Ramos (cell line): ENCODE data around the gene ARID3C.
"Not testable (repeated sequence)": the region's sequence is repeated elsewhere in the genome, so short reads cannot be mapped to it uniquely, and the experiment has no call there.

Source experiments
- in situ Hi-C: fragments of 300-500 bp; cut with MboI; formaldehyde crosslinking; loops from one replicate; pipeline ENCODE4 v1.14.3; 2022; ENCODE audit warnings: low sequenced_read_pairs; ENCODE audit not compliant: unreplicated experiment

The ARID3C gene

DNA sequence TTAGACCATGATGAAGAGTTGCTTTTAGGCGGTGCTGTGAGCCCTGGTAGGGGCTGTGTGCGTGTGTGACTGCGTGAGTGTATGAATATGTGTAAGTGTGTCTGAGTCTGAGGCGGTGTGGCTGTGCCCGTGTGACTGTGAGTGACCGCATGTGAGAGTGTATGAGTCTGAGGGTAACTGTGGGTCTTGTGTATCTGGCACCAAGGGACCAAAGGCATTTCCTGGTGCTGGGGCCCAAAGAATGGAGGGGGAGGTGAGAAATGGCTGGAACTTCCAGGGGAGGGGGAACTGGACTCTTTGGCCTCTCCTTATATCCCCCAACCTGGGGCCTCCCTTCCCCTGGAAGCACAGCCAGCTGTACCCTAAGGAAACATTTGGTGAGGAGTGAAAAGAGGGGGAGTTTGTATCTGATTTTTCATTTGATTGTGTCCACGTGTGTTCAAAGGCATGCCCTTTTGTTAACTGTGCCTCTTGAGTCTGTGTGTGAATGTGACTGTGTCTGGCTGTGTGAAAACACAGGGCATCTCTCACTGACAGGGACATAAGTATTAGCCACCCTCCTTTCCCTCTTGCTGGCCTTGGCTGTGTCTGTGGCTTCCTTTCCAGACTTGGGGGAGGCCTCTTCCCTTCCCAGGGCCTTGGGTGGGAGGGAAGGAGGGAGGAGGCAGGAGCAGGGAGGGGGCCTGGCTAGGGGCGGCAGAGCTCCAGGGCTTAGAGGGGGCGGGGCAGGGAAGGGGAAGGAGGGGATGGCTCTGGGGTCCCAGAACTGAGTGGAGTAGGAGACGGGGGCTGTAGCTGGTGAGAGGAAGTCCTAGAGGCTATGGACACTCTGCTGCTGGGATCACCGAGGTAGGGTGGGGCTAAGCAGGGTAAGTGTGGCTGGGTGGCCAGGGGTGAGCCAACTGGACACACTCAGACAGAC is 24.5 kb upstream of the ARID3C start:
- in situ Hi-C loops = no loop called here

DNA sequence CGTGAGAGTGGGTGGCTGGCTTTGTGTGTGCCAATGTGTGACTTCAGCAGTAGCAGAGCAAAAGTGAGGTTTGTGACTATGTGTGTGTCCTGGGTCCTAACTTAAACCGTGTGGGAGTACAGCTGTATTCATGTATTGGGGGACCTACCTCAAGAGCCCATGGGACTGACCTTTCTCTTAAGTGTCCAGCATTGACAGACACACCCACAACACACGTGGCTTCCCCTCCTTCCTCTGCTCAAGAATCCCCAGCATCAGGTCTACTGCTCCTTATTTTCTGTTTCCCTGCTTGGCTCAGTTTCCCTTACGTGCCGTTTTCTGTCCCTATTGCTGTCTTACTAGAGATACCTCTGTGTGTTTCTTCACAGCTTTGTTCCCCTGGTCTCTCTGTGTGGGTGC is 23.7 kb upstream of the ARID3C start:
- in situ Hi-C loops = no loop called here

DNA sequence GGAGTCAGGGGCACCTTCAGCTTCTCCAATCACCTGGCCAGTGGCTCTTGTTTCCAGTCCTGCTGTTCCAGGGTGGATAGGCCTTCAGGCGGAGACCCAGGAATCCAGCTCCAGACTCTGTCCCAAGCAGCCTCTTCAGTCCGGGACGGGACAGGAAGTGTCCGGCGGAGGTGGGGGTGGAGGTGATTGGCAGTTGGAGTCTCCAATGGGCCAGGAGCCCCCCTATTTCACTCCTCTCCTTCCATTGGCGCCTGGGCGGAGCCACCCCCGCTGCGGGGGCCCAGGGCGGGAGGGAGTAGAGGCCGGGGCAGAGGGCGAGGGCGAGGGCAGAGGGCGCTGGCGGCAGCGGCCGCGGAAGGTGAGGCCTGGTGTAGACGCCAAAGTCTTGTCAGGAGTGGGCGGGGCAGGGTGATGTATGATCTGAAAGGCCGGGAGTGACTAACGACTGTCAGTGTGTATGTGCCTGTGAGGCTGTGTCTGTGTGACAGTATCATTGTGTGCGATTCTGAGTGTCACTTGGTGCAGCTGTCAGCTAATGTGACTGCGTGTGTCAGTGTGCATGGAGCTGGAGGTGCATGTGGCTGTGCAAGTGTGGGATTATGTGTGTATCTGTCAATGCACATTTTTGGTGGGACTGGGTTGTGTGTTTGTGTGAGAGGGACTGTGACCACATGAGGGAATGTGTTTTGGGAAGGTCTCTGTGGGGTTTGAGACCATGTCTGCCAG is 23.2 kb upstream of the ARID3C start, which contains the start of gene IL11RA:
Gene IL11RA, plus strand, starts transcription at position 310 of the 726 bp plus-strand sequence. CDS start 3,033 bp downstream, outside the sequence.
- in situ Hi-C loops = no loop called here

- in situ Hi-C loops = no loop called here
These were observed 22.5 kb upstream of the ARID3C start for GRCh38 chr9:34651321-34651720.

- in situ Hi-C loops = no loop called here
These were observed 21.9 kb upstream of the ARID3C start for GRCh38 chr9:34650816-34651215.

- in situ Hi-C loops = no loop called here
These were observed 19.8 kb upstream of the ARID3C start for GRCh38 chr9:34648673-34649072.

DNA sequence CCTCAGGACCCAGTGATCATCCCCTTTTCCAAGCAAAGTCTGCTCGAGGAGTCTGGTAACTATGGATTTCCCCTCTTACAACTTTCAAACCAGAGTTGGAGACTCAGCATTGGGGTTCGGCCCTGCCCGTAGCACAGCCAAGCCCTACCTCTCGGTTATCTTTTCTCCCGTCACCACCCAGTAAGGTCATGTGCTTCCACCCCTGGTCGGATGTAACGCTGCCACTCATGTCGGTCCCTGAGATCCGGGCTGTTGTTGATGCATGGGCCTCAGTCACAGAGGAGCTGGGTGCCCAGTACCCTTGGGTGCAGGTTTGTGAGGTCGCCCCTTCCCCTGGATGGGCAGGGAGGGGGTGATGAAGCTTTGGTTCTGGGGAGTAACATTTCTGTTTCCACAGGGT is 18.8 kb upstream of the ARID3C start:
- in situ Hi-C loops = no loop called here

- in situ Hi-C loops = no loop called here
These were observed 18.2 kb upstream of the ARID3C start for GRCh38 chr9:34647084-34647403.

GRCh38 chr9:34646211-34647083 is 17.6 kb upstream of the ARID3C start, which contains the start of gene GALT:
Gene GALT, plus strand, starts transcription at chr9:34646675. Its CDS starts 30 bp downstream, at chr9:34646705.
- in situ Hi-C loops = no loop called here

DNA sequence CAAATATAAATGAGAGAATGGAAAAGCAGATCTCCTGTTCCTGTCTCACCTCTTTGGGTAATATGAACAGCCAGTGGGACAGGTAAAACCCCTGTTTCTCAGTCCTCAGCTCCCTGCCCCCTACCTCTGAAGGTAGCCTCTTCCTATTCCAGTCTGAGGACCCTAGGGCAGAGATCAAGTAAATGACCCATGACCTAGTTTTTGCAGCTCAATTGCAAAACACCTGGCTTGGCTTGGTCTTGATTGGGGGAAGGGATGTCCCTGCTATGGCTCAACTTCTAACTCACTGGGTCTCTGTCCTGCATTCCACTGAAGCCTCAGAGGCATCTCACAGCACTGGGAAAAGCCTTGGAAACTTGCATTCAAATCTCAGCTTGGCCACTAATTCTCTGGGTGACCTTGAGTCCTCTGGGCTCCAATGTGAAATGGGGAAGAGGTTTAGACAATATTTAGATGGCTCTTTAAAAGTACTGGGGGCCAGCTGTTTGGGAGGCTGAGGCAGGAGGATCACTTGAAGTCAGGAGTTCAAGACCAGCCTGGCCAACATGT is 16.0 kb upstream of the ARID3C start:
- in situ Hi-C loops = no loop called here

DNA sequence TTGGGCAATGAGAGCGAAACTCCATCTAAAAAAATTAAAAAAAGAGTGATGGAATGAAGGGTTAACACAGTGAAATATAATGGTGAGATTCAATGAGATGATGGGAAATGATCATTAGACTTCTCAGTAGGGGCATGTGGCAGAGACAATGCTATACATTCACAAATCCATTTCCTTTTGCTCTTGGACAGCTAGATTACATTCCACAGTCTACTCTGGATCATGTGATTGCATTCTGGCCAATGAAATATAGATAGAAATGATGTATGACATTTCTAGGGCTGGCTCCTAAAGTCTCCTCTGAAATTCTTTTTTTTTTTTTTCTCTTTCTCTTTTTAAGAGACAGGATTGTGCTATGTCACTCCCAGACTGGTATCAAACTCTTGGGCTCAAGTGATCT is 13.8 kb upstream of the ARID3C start:
- in situ Hi-C loops = no loop called here

GRCh38 chr9:34639322-34639721 is 10.5 kb upstream of the ARID3C start:
- in situ Hi-C loops = not testable (repeated sequence)

DNA sequence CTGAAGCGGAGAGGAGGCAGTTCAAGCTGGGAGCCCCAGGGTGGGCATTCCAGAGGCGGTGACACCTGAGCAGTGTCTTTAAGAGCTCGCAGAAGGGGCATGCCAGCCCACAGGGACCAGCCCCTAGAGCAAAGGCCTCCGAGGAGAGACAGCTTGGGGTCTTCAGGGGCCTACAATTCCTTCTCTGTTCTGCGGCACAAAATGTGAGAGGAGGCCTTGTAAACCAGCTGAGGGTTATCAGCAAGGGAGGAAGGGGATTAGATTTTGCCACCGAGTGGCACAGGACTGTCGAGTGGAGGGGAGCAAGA is 9.2 kb upstream of the ARID3C start:
- in situ Hi-C loops = no loop called here

- in situ Hi-C loops = no loop called here
These were observed 8.7 kb upstream of the ARID3C start, which contains the start of gene SIGMAR1 for GRCh38 chr9:34637356-34638137. Gene SIGMAR1, minus strand, starts transcription at chr9:34637787. Its CDS starts 90 bp downstream, at chr9:34637697.

GRCh38 chr9:34636791-34637355 is 8.0 kb upstream of the ARID3C start:
- in situ Hi-C loops = no loop called here

GRCh38 chr9:34635556-34635955 is 6.7 kb upstream of the ARID3C start:
- in situ Hi-C loops = no loop called here

DNA sequence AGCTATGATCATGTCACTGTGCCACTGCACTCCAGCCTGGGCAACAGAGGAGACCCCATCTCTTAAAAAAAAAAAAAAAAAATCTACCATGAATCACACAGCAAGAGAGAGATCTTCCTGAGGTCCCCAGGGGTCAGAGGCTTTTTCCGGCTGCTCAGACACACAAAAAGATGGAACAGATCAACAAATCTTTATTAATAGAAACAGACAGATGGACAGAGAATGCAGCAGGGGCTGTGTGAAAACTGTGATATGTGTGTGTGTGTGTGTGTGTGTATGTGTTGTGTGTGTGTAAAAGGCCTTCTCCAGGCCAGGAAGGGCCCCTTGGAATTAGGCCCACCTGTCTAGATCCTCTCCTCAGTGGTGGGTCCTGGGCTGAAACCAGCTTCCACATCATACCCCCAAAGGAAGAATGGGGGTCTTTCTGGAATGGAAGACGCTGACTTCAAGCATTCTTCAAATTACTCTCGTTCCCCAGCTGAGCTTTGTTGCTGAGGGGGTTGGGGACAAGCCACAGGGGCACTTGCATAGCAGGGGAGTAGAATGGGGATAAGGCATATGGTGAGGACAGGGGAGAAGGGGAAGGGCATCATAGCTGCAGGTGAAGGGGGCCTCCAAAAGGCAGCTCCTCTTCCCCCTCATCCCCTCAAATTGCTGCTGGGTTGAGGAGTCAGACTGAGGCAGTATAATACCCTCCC is 5.8 kb upstream of the ARID3C start:
- in situ Hi-C loops = no loop called here

GRCh38 chr9:34633851-34634550 is 5.1 kb upstream of the ARID3C start:
- in situ Hi-C loops = no loop called here
